SK-MEL-5 (cell line): Measurements from ENCODE around the gene INPP5A. TPM values are rescaled to one million over a fixed set of nuclear protein-coding genes. Genes with fewer than 3 reads are reported as not detected.
"Not testable (repeated sequence)": the region's sequence is repeated elsewhere in the genome, so short reads cannot be mapped to it uniquely, and the experiment has no call there.

Experiments used
- DNase-seq: peaks from one replicate; pipeline ENCODE4 v3.0.0-alpha.2; 2016; ENCODE audit warnings: low read depth, low spot score
- in situ Hi-C: cut with HindIII; loops from 2 replicates; pipeline ENCODE4 v1.10.0; 2016; ENCODE audit warnings: low sequenced_read_pairs, high pct_unique_total_duplicates, low pct_unique_long_range_greater_than_20kb
- total RNA-seq: library from RNA; depleted of rRNA; stranded (reverse); fragments of >200 nt; shearing (Covaris generic); gene quantifications from 2 replicates; pipeline ENCODE4 v1.2.3, GENCODE V29; 2014

Gene INPP5A
- total RNA-seq, 1 experiment from 2014 or later: 11.1 TPM

GRCh38 chr10:132660385-132660784 lies 122.8 kb downstream of the INPP5A start:
- no peak for DNase-seq
- in situ Hi-C loops: no loop called here

GRCh38 chr10:132662186-132662920 lies 124.8 kb downstream of the INPP5A start:
- no peak for DNase-seq
- in situ Hi-C loops: no loop called here

DNA sequence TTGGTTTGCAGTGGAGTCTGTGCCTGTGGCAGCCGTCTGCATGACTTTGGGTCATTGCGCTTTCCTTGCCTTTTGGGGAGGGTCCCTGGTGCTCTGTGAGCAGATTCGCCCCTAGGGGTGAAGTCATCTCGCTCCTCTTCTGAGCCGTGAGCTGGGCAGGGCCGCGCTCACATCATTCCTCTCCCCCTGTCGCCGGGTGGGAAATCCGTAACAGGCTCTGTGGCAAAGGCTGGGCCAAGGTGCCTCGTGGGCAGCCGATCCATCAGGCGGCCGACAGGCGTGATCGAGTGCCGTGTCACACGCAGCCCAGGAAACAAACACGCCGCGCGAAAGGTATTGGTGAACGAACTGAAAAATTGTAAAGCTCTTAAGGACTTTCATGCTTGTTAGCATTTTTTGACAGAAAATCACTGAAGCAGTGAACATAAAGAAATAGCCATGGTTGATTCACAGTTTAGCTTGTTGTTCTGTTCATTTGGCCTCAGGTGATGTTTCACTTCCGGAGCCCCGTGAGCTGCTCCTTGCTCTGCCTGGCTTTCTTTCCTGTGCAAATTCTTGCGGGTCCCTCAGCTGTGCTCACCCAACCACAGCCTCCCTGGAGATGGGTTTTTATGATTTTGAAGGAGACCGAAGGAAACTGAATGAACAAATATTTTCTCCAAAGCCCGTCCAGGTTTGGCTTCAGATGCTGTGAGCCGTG lies 126.2 kb downstream of the INPP5A start:
- in situ Hi-C loops: no loop called here
- DNase-seq: peak; percentile 1

DNA sequence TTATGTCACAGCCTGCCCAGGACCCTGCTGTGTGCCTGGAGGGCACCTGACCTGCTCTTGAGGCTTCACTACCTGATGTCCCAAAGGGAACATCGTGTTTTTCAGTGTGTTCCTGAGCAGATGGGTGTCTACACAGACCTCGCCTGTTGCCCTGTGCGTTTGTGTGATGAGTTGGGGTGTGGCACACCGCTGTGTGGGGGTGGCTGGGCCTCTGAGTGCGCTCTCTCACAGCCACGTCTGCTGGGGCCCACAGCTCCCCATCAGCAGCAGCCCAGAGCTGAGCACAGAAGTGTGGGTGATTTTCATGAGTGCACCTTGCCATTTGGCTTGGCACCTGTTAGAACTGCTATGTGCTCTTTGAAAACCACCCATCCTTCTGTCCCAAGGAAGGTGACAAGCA lies 126.8 kb downstream of the INPP5A start:
- in situ Hi-C loops: no loop called here
- DNase-seq: no peak

DNA sequence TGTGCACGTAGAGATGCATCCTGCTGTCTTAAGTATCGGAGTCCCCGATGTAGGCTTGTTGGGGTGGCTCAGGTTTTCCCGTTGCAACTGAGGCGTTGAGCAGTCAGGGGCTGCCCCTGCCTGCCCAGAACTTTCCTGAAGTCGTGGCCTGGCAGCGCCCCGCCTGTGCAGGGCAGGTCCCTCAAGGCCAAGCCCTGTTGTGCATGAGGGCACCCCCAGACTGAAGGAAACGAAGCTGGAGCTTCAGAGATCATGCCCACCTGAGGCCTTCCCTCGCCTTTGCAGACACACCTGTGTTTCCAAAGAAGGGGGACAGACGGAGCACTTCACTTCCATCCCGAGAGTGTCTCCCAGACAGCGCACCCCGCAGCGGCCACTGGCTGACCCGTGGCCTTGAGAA lies 127.3 kb downstream of the INPP5A start:
- in situ Hi-C loops: no loop called here

DNA sequence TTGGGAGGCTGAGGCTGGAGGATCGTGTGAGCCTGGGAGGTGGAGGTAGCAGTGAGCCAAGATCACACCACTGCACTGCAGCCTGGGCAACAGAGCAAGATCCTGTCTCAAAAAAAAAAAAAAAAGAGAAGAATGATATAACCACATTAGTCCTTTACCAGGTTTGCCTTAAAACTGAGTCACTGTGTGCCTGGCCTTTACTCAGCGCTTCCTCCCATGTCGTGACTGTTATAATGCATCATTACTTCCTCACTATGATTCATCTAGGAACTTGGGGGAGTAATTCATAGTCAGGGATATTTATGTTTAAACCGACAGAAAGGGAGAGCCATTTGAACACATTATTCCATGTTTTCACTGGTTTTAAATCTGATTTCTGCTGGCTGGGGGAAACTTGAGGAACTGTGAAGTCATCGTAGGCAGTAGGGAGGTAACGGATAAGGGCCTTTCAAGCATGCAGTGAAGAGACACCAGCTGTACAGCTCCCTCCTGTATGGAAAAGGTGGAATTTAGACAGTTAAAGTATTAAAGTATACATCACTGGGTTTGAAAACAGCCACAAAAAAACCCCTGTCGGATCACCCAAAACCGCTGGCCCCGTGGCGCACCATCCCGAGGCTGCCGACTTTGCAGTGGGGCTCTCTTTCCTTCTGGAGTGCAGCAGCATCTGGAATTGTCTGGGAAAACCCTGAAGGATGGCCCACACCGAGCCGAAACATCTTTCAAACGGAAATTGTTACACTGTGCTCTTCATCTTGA lies 128.5 kb downstream of the INPP5A start:
- no peak for DNase-seq
- in situ Hi-C loops: no loop called here

More for the DNA sequence above, 127.3 kb downstream of the INPP5A start:
- DNase-seq: no peak

- in situ Hi-C loops: no loop called here
- no peak for DNase-seq
These were observed 129.2 kb downstream of the INPP5A start for GRCh38 chr10:132666705-132667341.

DNA sequence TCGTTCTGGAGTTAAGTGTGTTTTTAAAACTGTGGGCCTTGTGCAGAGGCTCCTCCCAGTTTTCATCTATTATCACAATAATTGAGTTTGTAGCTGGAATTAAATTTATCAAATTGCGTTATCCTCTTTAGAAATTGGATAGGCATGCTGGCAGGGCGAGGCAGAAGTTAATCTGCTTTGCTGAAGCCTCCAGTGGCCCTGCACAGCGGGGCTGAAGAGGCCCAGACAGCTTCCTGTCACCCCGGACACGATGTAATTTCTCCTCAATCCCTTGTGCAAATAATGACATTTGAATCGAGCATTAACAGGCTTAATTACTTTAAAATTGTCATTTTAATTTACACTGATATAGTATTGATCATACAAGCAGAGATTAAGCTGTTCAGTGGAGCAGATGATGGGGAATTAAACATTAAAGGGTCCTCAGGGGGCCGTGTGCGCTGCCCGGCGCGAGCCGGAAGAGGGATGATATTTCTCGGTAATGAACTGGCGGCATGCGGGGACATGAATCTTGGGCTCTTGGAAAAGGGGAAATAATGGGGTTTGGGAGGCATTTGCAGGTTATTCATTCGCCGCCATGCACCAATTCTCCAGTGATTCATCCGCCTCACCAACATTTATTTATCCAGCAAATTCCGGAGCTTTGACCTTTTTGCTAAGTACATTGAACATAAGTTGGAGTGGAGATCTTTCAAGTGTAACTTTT lies 129.9 kb downstream of the INPP5A start:
- in situ Hi-C loops: no loop called here
- DNase-seq: no peak

GRCh38 chr10:132668048-132668394 lies 130.4 kb downstream of the INPP5A start:
- no peak for DNase-seq
- in situ Hi-C loops: no loop called here

DNA sequence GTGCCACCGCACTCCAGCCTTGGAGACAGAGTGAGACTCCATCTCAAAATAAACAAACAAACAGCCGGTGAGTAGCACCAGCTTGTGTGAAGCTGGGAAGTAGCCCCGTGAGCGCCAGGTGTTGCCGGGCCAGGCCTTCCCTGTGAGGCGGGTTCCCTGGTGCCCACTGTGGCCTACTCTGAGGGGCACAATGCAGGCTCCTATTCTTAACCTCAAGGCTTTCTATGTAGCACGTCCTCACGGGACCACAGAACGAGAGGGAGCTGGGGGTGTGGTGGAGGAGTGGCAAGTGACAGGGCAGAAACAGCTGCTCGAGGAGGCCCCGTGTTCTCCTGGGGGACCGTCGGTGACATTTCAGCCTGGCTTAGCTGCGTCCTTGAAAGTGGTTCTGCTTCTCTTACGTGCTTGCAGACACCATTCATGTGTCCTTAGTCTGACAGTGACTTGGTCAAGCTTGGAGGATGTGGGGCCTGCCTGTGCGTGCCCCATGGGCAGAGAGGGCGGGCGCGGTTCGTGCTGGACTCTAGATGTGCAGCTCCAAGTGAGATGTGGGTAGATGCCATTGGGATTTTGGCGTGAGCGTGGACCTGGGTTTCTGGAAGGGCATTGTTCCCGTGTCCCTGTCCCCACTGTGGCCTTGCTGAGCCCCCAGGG lies 131.7 kb downstream of the INPP5A start:
- in situ Hi-C loops: no loop called here
- DNase-seq: no peak

GRCh38 chr10:132670546-132671227 lies 133.1 kb downstream of the INPP5A start:
- no peak for DNase-seq
- in situ Hi-C loops: no loop called here

DNA sequence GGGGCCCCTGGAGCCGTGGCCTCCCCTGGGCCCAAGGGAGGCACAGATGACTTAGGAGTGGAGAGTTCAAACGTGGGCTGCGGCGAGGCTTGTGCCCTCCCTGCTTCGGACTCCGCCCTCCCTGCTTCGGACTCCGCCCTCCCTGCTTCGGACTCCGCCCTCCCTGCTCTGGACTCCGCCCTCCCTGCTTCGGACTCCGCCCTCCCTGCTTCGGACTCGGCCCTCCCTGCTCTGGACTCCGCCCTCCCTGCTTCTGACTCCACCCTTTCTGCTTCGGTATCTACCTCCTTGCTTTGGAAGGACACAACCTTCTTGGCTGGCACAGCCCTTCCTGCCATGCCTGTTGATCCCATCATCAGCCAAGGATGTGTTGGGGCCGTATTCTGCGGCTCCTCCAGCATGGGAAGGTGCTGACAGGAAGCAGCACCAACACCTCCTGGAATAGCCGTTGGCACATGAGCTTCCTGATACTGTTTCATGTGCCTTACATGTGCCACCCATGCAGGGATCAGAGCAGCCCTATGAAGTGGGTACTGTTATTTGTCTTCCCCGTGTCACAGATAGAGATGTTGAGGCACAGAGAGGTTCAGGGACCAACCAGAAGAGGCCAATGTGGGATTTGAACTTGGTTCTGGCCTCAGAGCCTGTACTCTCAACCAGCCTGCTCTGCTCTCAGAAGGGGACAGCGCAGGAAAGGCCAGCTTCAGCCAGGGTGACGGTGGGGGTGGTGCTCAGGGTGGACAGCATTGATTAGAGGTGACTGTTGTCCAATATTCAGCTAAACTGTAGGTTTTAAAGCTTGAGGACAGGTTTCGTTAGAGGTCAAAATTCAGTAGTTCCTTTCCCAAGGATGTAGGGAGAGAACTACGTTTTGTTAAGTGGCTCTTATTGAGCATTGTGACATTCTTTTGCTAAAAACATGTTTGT lies 133.9 kb downstream of the INPP5A start:
- DNase-seq: no peak
- in situ Hi-C loops: no loop called here

GRCh38 chr10:132673746-132674145 lies 136.2 kb downstream of the INPP5A start:
- DNase-seq, in situ Hi-C loops: not testable (repeated sequence)

- no peak for DNase-seq
- in situ Hi-C loops: no loop called here
These were observed 136.7 kb downstream of the INPP5A start for GRCh38 chr10:132674311-132674710.

DNA sequence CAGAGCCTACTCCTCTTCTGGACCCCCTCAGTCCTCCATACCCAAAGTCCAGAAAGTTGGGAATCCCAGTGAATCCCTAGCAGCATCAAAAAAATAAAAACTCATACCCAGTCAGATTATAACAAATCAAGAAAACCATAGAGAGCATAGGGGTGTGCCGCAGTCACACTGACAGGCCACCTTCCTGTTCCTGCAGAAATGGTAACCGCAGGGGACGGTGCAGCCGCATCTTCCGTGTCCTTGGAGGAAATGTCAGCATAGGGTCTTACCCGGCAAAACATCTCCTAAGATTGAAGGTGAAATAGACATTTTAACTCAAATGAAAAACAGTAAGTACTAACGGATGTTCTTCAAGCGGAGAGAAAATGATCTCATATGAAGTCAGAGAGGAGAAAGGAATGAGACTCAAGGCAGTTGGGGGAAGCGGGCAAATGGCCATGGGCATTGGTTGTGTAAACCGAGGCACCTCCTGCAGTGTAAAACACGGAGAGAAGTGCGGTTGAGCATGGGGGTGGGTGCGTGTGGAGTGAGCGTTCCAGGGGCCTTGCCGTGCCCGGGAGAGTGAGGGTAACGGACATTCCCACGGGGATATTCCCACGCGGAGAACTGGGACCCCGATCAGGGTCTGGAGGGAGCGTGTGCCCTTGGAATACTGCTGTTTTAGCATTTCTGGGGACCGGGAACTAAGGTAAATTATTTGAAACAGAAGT lies 137.6 kb downstream of the INPP5A start:
- DNase-seq: no peak
- in situ Hi-C loops: no loop called here
